GM12878 (cell line): ENCODE data around the gene GRIK2. TPM values are rescaled to one million over a fixed set of nuclear protein-coding genes. Genes with fewer than 3 reads are reported as not detected.

ENCODE experiments used
- ATAC-seq: fragments of 200-7000 bp; cut with Tn5 transposase; 3 replicates; pipeline ENCODE4 v1.9.1; 2020; ENCODE audit warnings: mild to moderate bottlenecking, moderate library complexity
- BruUV-seq: library from RNA; stranded (reverse); fragments of 400-500 nt; replicated peaks from 2 replicates; lab custom pipeline; 2021; lab: Mats Ljungman, UMichigan
- CTCF ChIA-PET: fragments of 300-600 bp; sonication (Branson Sonifier 250); formaldehyde crosslinking; extraction: SDS; loops from one replicate; lab custom pipeline; 2021; ENCODE audit warnings: inconsistent platforms; lab: Yijun Ruan, JAX
- POLR2A ChIA-PET: fragments of 350-600 bp; formaldehyde crosslinking; extraction: SDS; loops from one replicate; lab custom pipeline; 2021; ENCODE audit warnings: inconsistent platforms; lab: Charles Lee
- RAD21 ChIA-PET: fragments of 300-600 bp; sonication (Branson Sonifier 250); formaldehyde crosslinking; loops from one replicate; lab custom pipeline; 2023; ENCODE audit warnings: antibody characterized with exemption; ENCODE audit not compliant: unreplicated experiment; lab: Charles Lee
- SMC1A ChIA-PET: fragments of 300-600 bp; sonication (Branson Sonifier 250); formaldehyde crosslinking; loops from one replicate; lab custom pipeline; 2023; ENCODE audit not compliant: unreplicated experiment, uncharacterized antibody; lab: Charles Lee
- DNase-seq: peaks from one replicate; pipeline ENCODE4 v3.0.0-alpha.2; 2011; ENCODE audit warnings: low read depth, low spot score
- FAIRE-seq: peaks from 3 replicates; lab custom pipeline; 2011; peaks lifted over from hg19 to GRCh38; lab: Jason Lieb, UNC
- H2AFZ ChIP-seq: 2 replicates; pipeline ENCODE4 v1.6.0; 2011; ENCODE audit warnings: low read depth, low read length, control low read depth; ENCODE audit not compliant: control insufficient read depth
- H3K27ac ChIP-seq: 2 replicates; pipeline ENCODE4 v1.5.1; 2011; ENCODE audit warnings: control low read depth; ENCODE audit not compliant: control insufficient read depth, insufficient read depth
- H3K27me3 ChIP-seq, 2 experiments: replicated peaks in 1 of 2; 2 replicates each; pipeline versions ENCODE4 v1.6.0 to v1.6.1; 2011; ENCODE audit warnings: low read length in 1 of 2; ENCODE audit not compliant: control insufficient read depth in 2 of 2, insufficient read depth in 2 of 2
- H3K36me3 ChIP-seq, 2 experiments: 2 replicates each; pipeline ENCODE4 v1.5.1; 2011; ENCODE audit warnings: low read length in 1 of 2; ENCODE audit not compliant: control insufficient read depth in 2 of 2, insufficient read depth in 2 of 2
- H3K4me1 ChIP-seq: 2 replicates; pipeline ENCODE4 v1.6.1; 2011; ENCODE audit warnings: mild to moderate bottlenecking, low read length, moderate library complexity, mixed read lengths; ENCODE audit not compliant: control insufficient read depth, insufficient read depth
- H3K4me2 ChIP-seq: 2 replicates; pipeline ENCODE4 v1.6.0; 2011; ENCODE audit warnings: control low read depth; ENCODE audit not compliant: control insufficient read depth, insufficient read depth
- H3K4me3 ChIP-seq: fragments of 200-600 bp; sonication (generic); 2 replicates; pipeline ENCODE4 v1.5.1; 2016
- H3K79me2 ChIP-seq: 2 replicates; pipeline ENCODE4 v1.6.0; 2011; ENCODE audit warnings: low read length; ENCODE audit not compliant: control insufficient read depth, insufficient read depth
- H3K9ac ChIP-seq: 2 replicates; pipeline ENCODE4 v1.8.0; 2011; ENCODE audit warnings: low read length, control low read depth, mixed read lengths; ENCODE audit not compliant: control insufficient read depth, insufficient read depth
- H3K9me3 ChIP-seq: replicated peaks from 3 replicates; pipeline ENCODE4 v1.5.1; 2011; ENCODE audit warnings: mild to moderate bottlenecking, low read length; ENCODE audit not compliant: control insufficient read depth, insufficient read depth
- H4K20me1 ChIP-seq: 2 replicates; pipeline ENCODE4 v1.6.0; 2011; ENCODE audit not compliant: control insufficient read depth, insufficient read depth
- EGR1 ChIP-seq, 2 experiments: IDR thresholded peaks; 1 replicate in 1 of 2; 2 replicates in 1 of 2; pipeline ENCODE4 v1.6.1; 2011 to 2012; ENCODE audit warnings: low read depth in 2 of 2, low read length in 2 of 2, borderline replicate concordance in 1 of 2, mild to moderate bottlenecking in 1 of 2, moderate library complexity in 1 of 2
- FOXM1 ChIP-seq: IDR thresholded peaks from 2 replicates; pipeline ENCODE4 v1.6.1; 2012; ENCODE audit warnings: low read depth, mild to moderate bottlenecking, inconsistent platforms, low read length, moderate library complexity
- HDAC6 ChIP-seq: fragments of 200-600 bp; sonication (generic); IDR thresholded peaks from one replicate; pipeline ENCODE4 v1.8.0; 2017; ENCODE audit warnings: antibody characterized with exemption; ENCODE audit not compliant: unreplicated experiment
- IRF4 ChIP-seq: IDR thresholded peaks from 2 replicates; pipeline ENCODE4 v1.6.1; 2011; ENCODE audit warnings: low read depth, low read length
- JUND ChIP-seq: IDR thresholded peaks from 2 replicates; pipeline ENCODE4 v1.6.1; 2012; ENCODE audit warnings: low read depth, mild to moderate bottlenecking, low read length, improper control_type of control experiment, moderate library complexity
- KAT2A ChIP-seq: conservative IDR thresholded peaks from 2 replicates; pipeline ENCODE4 v1.6.1; 2011; ENCODE audit warnings: low read depth, low read length; ENCODE audit not compliant: control insufficient read depth
- PAX5 ChIP-seq: IDR thresholded peaks from 2 replicates; pipeline ENCODE4 v1.6.1; 2011; ENCODE audit warnings: low read depth, low read length, borderline replicate concordance
- SREBF2 ChIP-seq: IDR thresholded peaks from 2 replicates; pipeline ENCODE4 v1.6.1; 2012; ENCODE audit warnings: mild to moderate bottlenecking, low read length
- SUPT20H ChIP-seq: IDR thresholded peaks from 2 replicates; pipeline ENCODE4 v1.6.1; 2011; ENCODE audit warnings: low read depth, mild to moderate bottlenecking, low read length, moderate library complexity, borderline replicate concordance; ENCODE audit not compliant: control insufficient read depth
- TCF3 ChIP-seq: IDR thresholded peaks from 2 replicates; pipeline ENCODE4 v1.6.1; 2012; ENCODE audit warnings: low read depth, mild to moderate bottlenecking, low read length, borderline replicate concordance; ENCODE audit not compliant: insufficient read depth
- YY1 ChIP-seq: IDR thresholded peaks from 2 replicates; pipeline ENCODE4 v1.6.1; 2011; ENCODE audit warnings: low read depth, mild to moderate bottlenecking, low read length
- ZNF274 ChIP-seq: IDR thresholded peaks from one replicate; pipeline ENCODE4 v1.8.0; 2011; ENCODE audit not compliant: insufficient read length, insufficient read depth
- ZNF687 ChIP-seq: fragments of 450-650 bp; IDR thresholded peaks from 2 replicates; pipeline ENCODE4 v1.6.1; 2017; ENCODE audit warnings: mild to moderate bottlenecking, moderate library complexity
- in situ Hi-C: fragments of 300-500 bp; cut with MboI; formaldehyde crosslinking; loops from 9 replicates; pipeline ENCODE4 v1.14.3; 2018; ENCODE audit warnings: mixed read lengths
- intact Hi-C: fragments of 100-400 bp; cut with micrococcal nuclease; formaldehyde crosslinking; loops from one replicate; pipeline ENCODE4 v1.14.2; 2022; ENCODE audit not compliant: unreplicated experiment
- polyA plus RNA-seq, 11 experiments: library from polyadenylated mRNA; depleted of rRNA in 4 of 11; unstranded in 6 of 11; stranded (reverse) in 5 of 11; fragments of >200 nt; fragmentation: Nextera tagmentation in 4 of 11; fragmentation: Illumina TruSeq in 1 of 11; extraction: Ambion mirVana in 4 of 11; extraction: Trizol in 1 of 11; gene quantifications; 1 replicate in 1 of 11; 2 replicates in 10 of 11; pipeline versions ENCODE4 v1.2.1 to v1.2.3, GENCODE V29; 2011 to 2016; ENCODE audit warnings: inconsistent platforms in 2 of 11, missing spikeins in 2 of 11, low read depth in 1 of 11
- total RNA-seq, 4 experiments: library from RNA; depleted of rRNA in 3 of 4; stranded (reverse); fragments of >200 nt in 3 of 4; fragmentation: Illumina TruSeq in 1 of 4; extraction: Trizol in 1 of 4; gene quantifications; 2 replicates each; pipeline versions ENCODE4 v1.2.1 to v1.2.3, GENCODE V29; 2013 to 2021

Gene GRIK2
- total and polyA plus RNA-seq, 10 of the 15 experiments (the other 5 are each of a cell fraction or from before 2014, with no cell fraction given): not detected

- CTCF ChIA-PET: no interaction called here
- FAIRE-seq: no peak
Measured at GRCh38 chr6:101595276-101595675, 201.8 kb downstream of the GRIK2 start.

More at GRCh38 chr6:101595276-101595675, 201.8 kb downstream of the GRIK2 start:
- in situ Hi-C loops: no loop called here
- ATAC-seq (no peak), DNase-seq (no peak)
- Histone ChIP-seq H3K27me3 (no peaks in the 10 kb centered on the region), H3K9ac (no peak overlapping the region), H3K9me3 (no peaks in the 10 kb centered on the region), H3K27ac (no peak overlapping the region), H3K36me3 (no peaks in the 10 kb centered on the region), H3K79me2 (no peaks in the 10 kb centered on the region), H3K4me1 (no peaks in the 10 kb centered on the region), H4K20me1 (no peaks in the 10 kb centered on the region), H3K4me3 (no peak overlapping the region), H3K4me2 (no peak overlapping the region), H2AFZ (no peak overlapping the region)
- intact Hi-C loops: no loop called here
- ChIA-PET SMC1A (no interaction called here), RAD21 (no interaction called here), POLR2A (no interaction called here)
- no TSS peak for BruUV-seq
- no peak for TF ChIP-seq YY1
- TF ChIP-seq PAX5: no peak
- no peak for TF ChIP-seq TCF3
- TF ChIP-seq ZNF687: no peak
- no peak for TF ChIP-seq EGR1 (IDR thresholded peaks at IDR 0.05; ENCODE audit: borderline replicate concordance in 1 of 2, low read depth in 2 of 2, low read length in 2 of 2)
- no peak for TF ChIP-seq JUND
- no peak for TF ChIP-seq HDAC6
- no peak for TF ChIP-seq SUPT20H
- TF ChIP-seq FOXM1: no peak
- no peak for TF ChIP-seq SREBF2
- TF ChIP-seq KAT2A: no peak
- no peak for TF ChIP-seq ZNF274
- no peak for TF ChIP-seq IRF4
